IPS DF 6.9 (cell line): Measurements from ENCODE around the gene C5orf58.
"Not testable (repeated sequence)": the region's sequence is repeated elsewhere in the genome, so short reads cannot be mapped to it uniquely, and the experiment has no call there.

Source experiments
- DNase-seq: peaks from one replicate; pipeline ENCODE4 v3.0.0-alpha.2; 2013; ENCODE audit warnings: low read depth, low spot score
- H3K27ac ChIP-seq: one replicate; pipeline ENCODE4 v1.5.1; 2013; ENCODE audit warnings: low read length, control low read depth
- H3K27me3 ChIP-seq: 2 replicates; pipeline ENCODE4 v1.6.1; 2013; ENCODE audit warnings: mild to moderate bottlenecking, low read length; ENCODE audit not compliant: control insufficient read depth, insufficient read depth
- H3K36me3 ChIP-seq: 2 replicates; pipeline ENCODE4 v1.6.1; 2013; ENCODE audit warnings: low read length; ENCODE audit not compliant: control insufficient read depth, insufficient read depth
- H3K4me1 ChIP-seq: 2 replicates; pipeline ENCODE4 v1.6.1; 2013; ENCODE audit warnings: low read length; ENCODE audit not compliant: control insufficient read depth, insufficient read depth
- H3K4me3 ChIP-seq: 2 replicates; pipeline ENCODE4 v1.5.1; 2013; ENCODE audit warnings: mild to moderate bottlenecking, low read length
- H3K9me3 ChIP-seq: 2 replicates; pipeline ENCODE4 v1.6.1; 2013; ENCODE audit warnings: low read length, inconsistent platforms; ENCODE audit not compliant: control insufficient read depth, insufficient read depth
- WGBS: extraction: QIAGEN DNeasy Blood & Tissue Kit; methylation state at CpG from one replicate; pipeline ENCODE4 v1.1.7; 2013; ENCODE audit warnings: mixed read lengths, missing lambda C conversion rate; ENCODE audit not compliant: insufficient read length, insufficient coverage; 5-methylcytosine and 5-hydroxymethylcytosine counted together

C5orf58 gene

DNA sequence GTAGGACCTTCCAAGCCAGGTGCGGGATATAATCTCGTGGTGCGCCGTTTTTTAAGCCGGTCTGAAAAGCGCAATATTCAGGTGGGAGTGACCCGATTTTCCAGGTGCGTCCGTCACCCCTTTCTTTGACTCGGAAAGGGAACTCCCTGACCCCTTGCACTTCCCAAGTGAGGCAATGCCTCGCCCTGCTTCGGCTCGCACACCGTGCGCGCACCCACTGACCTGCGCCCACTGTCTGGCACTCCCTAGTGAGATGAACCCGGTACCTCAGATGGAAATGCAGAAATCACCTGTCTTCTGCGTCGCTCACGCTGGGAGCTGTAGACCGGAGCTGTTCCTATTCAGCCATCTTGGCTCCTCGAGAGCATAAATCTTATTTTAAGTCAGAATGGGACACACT, 12.7 kb downstream of the C5orf58 start:
- H3K4me1 ChIP-seq, DNase-seq, H3K27ac ChIP-seq, H3K9me3 ChIP-seq, H3K36me3 ChIP-seq, H3K27me3 ChIP-seq, H3K4me3 ChIP-seq: not testable (repeated sequence)
- no CpG with 5 or more reads among the region's 23 CpGs for WGBS

DNA sequence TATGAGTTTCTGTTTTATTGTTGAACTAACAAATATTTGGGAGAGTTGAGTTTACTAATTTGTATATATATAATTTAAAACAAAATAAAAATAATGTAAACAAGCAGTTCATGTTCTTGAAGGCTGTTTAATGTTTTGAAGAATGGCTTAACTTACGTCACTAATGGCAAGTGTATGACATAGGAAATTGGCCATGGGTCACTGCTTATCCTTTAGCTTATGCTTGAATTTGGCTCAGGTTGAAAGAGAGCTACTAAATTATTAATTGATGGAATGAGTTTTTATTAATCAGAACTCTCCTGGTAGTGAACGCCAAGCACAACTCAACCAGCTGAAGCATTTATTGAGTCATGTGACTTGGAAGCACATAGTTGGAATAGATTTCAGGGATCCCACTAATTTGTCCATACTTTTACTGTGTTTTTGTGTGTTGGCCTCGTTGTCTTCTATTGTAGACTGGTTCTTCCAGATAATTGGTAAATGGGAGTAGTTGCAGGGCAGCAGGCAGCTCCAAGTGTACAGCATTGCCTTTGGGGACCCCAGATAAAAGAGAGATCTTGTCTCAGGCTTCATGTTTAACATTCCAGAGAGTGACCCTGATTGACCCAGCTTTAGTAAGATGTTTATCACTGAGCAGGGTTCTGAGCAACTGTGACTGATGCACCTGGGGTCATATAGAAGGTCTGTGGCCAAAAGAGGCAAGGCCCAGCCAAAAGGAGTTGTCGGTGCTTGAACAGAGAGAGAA, 13.5 kb downstream of the C5orf58 start:
- Histone ChIP-seq H3K4me1 (peaks cover 2% of the 10 kb centered on the region; the same call in 1 of the 2 replicates), H3K9me3 (no peaks in the 10 kb centered on the region), H3K4me3 (no peak overlapping the region), H3K27me3 (no peaks in the 10 kb centered on the region), H3K36me3 (no peaks in the 10 kb centered on the region), H3K27ac (no peak overlapping the region)
- no peak for DNase-seq
- no CpG with 5 or more reads among the region's 4 CpGs for WGBS

DNA sequence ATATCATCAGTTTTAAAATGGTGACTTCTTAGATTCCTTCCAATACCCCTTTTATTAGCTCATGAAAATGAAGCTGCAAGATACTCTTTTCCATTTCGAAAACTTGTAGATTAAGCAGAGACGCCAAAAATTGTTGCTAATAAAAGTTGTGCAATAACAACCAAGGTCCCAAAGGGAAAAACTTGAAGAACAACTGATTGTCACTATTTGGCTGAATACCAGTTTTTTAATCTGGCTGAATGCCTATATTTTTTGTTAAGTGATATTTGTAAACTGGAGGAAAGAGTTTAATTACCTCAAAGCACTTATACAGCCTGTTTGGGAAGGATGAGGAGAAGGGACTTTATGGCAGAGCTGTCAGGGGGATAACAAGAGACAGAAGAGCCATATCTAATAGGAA, 14.6 kb downstream of the C5orf58 start:
- Histone ChIP-seq H3K27me3 (no peaks in the 10 kb centered on the region), H3K27ac (no peak overlapping the region), H3K4me3 (no peak overlapping the region), H3K36me3 (no peaks in the 10 kb centered on the region), H3K9me3 (no peaks in the 10 kb centered on the region), H3K4me1 (peaks cover 2% of the 10 kb centered on the region; the same call in 1 of the 2 replicates)
- no CpG with 5 or more reads among the region's 2 CpGs for WGBS
- no peak for DNase-seq

DNA sequence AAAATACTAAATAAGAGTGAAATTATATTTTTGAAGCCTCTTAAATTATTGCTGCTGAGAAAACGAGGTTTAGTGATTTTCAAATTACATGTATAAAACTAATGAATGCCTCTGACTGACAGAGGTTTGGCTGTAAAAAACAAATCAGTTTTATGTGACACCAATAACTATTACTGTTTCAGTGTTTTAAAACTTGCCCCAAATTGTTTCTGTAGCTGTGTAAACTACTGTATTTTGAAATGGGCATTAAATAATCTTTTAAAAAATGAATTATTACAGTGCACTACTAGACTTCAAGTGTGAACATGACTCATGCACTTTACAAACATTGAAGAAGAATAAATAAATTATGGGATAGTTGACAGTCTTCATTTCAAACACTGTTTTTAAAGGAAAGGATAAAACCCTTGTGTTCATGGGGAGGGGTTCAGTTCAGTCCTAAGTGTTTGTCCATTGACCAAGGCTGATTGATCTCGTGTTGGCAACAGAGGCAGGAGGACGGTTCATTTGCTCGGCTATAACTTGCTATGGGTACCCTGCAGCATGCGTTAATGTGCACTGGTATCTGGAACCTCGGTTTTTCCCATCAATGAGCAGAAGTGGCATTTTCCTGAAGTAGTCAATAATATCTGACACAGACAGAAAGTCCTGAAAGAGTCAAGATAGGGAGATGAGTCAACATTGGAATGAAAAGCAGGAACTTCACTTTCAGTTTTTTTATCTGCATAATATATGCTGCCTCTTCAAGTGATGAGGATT, 15.6 kb downstream of the C5orf58 start:
- WGBS: no CpG with 5 or more reads among the region's 6 CpGs
- Histone ChIP-seq H3K4me3 (no peak overlapping the region), H3K4me1 (peaks cover 2% of the 10 kb centered on the region; the same call in 1 of the 2 replicates), H3K36me3 (no peaks in the 10 kb centered on the region), H3K27me3 (no peaks in the 10 kb centered on the region), H3K27ac (no peak overlapping the region), H3K9me3 (no peaks in the 10 kb centered on the region)
- DNase-seq: no peak

DNA sequence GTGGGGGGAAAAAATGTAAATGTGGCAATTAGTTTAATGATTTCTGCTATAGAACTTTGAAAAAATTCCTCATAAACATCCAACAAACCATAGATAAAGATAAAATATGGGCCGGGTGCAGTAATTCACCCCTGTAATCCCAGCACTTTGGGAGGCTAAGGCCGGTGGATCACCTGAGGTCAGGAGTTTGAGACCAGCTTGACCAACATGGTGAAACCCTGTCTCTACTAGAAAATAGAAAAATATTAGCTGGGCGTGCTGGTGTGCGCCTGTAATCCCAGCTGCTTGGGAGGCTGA, 16.1 kb downstream of the C5orf58 start:
- DNase-seq, H3K9me3 ChIP-seq, H3K4me1 ChIP-seq, H3K36me3 ChIP-seq, H3K27me3 ChIP-seq, H3K27ac ChIP-seq, H3K4me3 ChIP-seq: not testable (repeated sequence)
- WGBS: no CpG with 5 or more reads among the region's 4 CpGs

DNA sequence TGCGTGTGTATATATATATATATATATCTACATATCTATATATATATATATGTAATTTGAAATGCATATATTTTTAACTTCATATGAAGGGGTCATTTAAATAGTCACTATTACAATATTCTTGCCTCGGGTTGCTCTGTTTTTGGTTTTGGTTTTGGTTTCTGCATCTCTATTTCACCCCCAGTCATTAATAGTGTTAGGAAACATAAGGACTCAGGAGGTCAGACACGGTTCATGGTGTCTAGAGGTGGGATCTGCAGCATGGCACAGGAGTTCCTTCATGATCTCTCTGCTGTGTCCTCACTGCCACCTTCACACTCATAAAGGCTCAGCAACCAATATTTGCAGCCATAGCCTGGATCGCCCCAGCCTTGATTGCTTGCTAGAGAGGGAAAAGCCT, 16.6 kb downstream of the C5orf58 start:
- H3K36me3 ChIP-seq: no peaks in the 10 kb centered on the region
- H3K9me3 ChIP-seq: no peaks in the 10 kb centered on the region
- no peak overlapping the region for H3K4me3 ChIP-seq
- no peak overlapping the region for H3K27ac ChIP-seq
- DNase-seq: no peak
- no CpG with 5 or more reads among the region's 4 CpGs for WGBS
- H3K4me1 ChIP-seq: peaks cover 2% of the 10 kb centered on the region; the same call in 1 of the 2 replicates
- no peaks in the 10 kb centered on the region for H3K27me3 ChIP-seq

- WGBS: no CpG with 5 or more reads among the region's 3 CpGs
Measured at GRCh38 chr5:170250810-170251317, 18.1 kb downstream of the C5orf58 start.

DNA sequence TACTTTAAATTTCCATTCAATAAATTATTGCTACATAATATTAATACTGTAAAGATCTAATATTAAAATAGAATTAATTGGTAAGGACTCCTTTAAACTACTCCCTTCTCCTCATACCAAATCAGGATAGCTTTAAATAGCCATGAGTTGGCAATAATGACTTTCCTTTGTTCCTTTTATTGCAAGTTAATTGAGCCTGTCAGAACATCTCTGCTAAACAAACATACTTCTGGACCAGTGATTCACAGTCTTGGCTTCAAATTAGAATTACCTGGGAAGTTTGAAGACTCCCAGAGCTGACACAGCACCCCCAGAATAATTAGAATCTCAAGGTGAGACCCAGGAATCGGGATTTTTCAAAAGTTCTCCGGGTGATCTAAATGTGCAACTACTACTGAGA, 18.7 kb downstream of the C5orf58 start:
- Histone ChIP-seq H3K36me3 (no peaks in the 10 kb centered on the region), H3K27me3 (no peaks in the 10 kb centered on the region), H3K4me1 (peaks cover 2% of the 10 kb centered on the region; the same call in 1 of the 2 replicates), H3K4me3 (no peak overlapping the region), H3K27ac (no peak overlapping the region), H3K9me3 (no peaks in the 10 kb centered on the region)
- no peak for DNase-seq
- WGBS: no CpG with 5 or more reads among the region's 2 CpGs

More at GRCh38 chr5:170250810-170251317, 18.1 kb downstream of the C5orf58 start:
- no peak overlapping the region for H3K27ac ChIP-seq
- no peak for DNase-seq
- no peaks in the 10 kb centered on the region for H3K36me3 ChIP-seq
- H3K27me3 ChIP-seq: no peaks in the 10 kb centered on the region
- H3K4me3 ChIP-seq: no peak overlapping the region
- H3K9me3 ChIP-seq: no peaks in the 10 kb centered on the region
- H3K4me1 ChIP-seq: peaks cover 2% of the 10 kb centered on the region; the same call in 1 of the 2 replicates

- H3K36me3 ChIP-seq: no peaks in the 10 kb centered on the region
- no peaks in the 10 kb centered on the region for H3K27me3 ChIP-seq
- no peak for DNase-seq
- WGBS: no CpG with 5 or more reads among the region's 3 CpGs
- H3K9me3 ChIP-seq: no peaks in the 10 kb centered on the region
- H3K27ac ChIP-seq: no peak overlapping the region
- peaks cover 2% of the 10 kb centered on the region; the same call in 1 of the 2 replicates for H3K4me1 ChIP-seq
- H3K4me3 ChIP-seq: no peak overlapping the region
Measured at GRCh38 chr5:170252109-170252508, 19.3 kb downstream of the C5orf58 start.

DNA sequence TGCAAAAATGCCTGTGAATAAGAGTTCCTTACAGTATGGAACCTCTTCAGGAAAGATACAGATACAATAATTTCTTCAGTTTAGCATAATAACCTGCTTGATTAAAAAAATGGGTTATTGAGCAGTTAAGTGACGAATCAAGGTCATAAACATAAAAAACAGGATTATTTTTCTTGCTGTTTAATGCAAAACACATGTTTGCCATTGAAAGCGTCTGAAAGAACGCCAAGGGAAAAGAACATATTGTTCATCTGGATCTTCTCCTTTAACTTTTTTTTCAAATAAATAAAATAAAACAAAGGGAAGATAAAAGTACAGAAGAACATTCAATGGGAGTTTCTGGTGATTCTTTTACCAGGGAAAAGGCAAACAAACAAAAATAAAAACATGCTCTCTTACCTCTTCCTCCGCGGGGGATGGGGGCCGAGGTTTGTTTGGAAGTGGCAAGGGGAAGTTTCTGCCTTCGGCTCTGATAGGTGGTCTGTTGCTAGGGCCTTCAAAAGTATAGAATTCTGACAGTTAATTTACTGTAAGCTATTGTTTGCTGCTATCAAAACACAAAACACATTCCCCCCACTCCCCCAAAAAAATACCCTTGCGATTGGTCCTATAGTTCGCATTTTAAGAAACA, 20.1 kb downstream of the C5orf58 start:
- Histone ChIP-seq H3K27me3 (no peaks in the 10 kb centered on the region), H3K4me1 (peaks cover 2% of the 10 kb centered on the region; the same call in 1 of the 2 replicates), H3K36me3 (no peaks in the 10 kb centered on the region), H3K27ac (no peak overlapping the region), H3K9me3 (no peaks in the 10 kb centered on the region), H3K4me3 (no peak overlapping the region)
- no CpG with 5 or more reads among the region's 9 CpGs for WGBS
- DNase-seq: no peak
